ENCODE results near the gene CTDP1. TPM values are rescaled to one million over a fixed set of nuclear protein-coding genes. Genes with fewer than 3 reads are reported as not detected.

Gene CTDP1
- total RNA-seq, 2 experiments from 2014 or later, result 69.0 to 79.6 TPM

DNA sequence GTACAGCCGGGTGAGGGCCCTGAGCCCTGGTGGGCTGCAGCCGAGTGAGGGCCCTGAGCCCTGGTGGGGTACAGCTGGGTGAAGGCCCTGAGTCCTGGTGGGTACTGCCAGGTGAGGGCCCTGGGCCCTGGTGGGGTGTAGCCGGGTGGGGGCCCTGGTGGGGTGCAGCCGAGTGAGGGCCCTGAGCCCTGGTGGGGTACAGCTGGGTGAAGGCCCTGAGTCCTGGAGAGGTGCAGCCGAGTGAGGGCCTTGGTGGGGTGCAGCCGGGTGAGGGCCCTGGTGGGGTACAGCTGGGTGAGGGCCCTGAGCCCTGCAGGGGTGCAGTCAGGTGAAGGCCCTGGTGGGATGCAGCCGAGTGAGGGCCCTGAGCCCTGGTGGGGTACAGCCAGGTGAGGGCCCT is 37.5 kb downstream of the CTDP1 start:
- peaks cover 75% of the 10 kb centered on the region for H3K36me3 Mint-ChIP-seq (ENCODE audit: low read depth)
- H3K4me3 Mint-ChIP-seq, result no peak overlapping the region
- no peak for ATAC-seq (ENCODE audit: poor library complexity)
- H3K27me3 ChIP-seq (ENCODE audit: control insufficient read depth in 1 of 2, insufficient read depth in 2 of 2, low read length in 2 of 2), result no peaks in the 10 kb centered on the region
- intact Hi-C loops (cut with DNase I, micrococcal nuclease), result no loop called here
- H3K9me3 ChIP-seq (ENCODE audit: control insufficient read depth in 1 of 2, insufficient read depth in 1 of 2, low read length in 2 of 2), result peaks cover 0 to 10% of the 10 kb centered on the region in 2 experiments
- no peak overlapping the region for H3K27ac Mint-ChIP-seq
- H3K4me1 ChIP-seq (ENCODE audit: insufficient read depth, low read length), result no peaks in the 10 kb centered on the region
- no peak overlapping the region for H3K4me3 ChIP-seq (ENCODE audit: low read length)
- no peak for DNase-seq
- no peaks in the 10 kb centered on the region for H3K4me1 Mint-ChIP-seq (ENCODE audit: low read depth)
- CTCF ChIA-PET, result no interaction called here
- H3K27ac ChIP-seq (ENCODE audit: low read depth in 1 of 2, low read length in 2 of 2), result no peak overlapping the region
- peaks cover 84% of the 10 kb centered on the region for H3K36me3 ChIP-seq (ENCODE audit: insufficient read depth, low read length)
- H3K9me3 Mint-ChIP-seq, result no peaks in the 10 kb centered on the region
- H3K27me3 Mint-ChIP-seq, result no peaks in the 10 kb centered on the region
- POLR2A ChIA-PET, result no interaction called here
- TF ChIP-seq, protein P1, sequence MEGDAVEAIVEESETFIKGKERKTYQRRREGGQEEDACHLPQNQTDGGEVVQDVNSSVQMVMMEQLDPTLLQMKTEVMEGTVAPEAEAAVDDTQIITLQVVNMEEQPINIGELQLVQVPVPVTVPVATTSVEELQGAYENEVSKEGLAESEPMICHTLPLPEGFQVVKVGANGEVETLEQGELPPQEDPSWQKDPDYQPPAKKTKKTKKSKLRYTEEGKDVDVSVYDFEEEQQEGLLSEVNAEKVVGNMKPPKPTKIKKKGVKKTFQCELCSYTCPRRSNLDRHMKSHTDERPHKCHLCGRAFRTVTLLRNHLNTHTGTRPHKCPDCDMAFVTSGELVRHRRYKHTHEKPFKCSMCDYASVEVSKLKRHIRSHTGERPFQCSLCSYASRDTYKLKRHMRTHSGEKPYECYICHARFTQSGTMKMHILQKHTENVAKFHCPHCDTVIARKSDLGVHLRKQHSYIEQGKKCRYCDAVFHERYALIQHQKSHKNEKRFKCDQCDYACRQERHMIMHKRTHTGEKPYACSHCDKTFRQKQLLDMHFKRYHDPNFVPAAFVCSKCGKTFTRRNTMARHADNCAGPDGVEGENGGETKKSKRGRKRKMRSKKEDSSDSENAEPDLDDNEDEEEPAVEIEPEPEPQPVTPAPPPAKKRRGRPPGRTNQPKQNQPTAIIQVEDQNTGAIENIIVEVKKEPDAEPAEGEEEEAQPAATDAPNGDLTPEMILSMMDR (IDR thresholded peaks at IDR 0.05), result no peak

DNA sequence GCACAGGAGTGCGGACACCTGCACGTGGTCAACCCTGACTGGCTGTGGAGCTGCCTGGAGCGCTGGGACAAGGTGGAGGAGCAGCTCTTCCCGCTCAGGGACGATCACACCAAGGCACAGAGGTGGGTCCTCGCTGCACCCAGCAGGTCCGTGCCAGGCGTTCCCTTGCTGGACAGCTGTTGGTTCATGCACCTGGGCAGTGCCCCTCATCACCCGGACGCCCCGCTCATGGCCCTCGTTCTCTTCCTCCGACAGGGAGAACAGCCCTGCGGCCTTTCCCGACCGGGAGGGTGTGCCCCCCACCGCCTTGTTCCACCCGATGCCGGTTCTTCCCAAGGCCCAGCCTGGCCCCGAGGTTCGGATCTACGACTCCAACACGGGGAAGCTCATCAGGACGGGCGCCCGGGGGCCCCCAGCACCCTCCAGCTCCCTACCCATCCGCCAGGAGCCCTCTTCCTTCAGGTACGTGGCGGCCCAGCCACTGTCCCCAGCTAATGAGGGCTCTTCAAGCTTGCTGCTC is 38.0 kb downstream of the CTDP1 start:
- ATAC-seq (ENCODE audit: poor library complexity), result no peak
- no peaks in the 10 kb centered on the region for H3K27me3 ChIP-seq (ENCODE audit: control insufficient read depth in 1 of 2, insufficient read depth in 2 of 2, low read length in 2 of 2)
- peaks cover 75% of the 10 kb centered on the region for H3K36me3 Mint-ChIP-seq (ENCODE audit: low read depth)

DNA sequence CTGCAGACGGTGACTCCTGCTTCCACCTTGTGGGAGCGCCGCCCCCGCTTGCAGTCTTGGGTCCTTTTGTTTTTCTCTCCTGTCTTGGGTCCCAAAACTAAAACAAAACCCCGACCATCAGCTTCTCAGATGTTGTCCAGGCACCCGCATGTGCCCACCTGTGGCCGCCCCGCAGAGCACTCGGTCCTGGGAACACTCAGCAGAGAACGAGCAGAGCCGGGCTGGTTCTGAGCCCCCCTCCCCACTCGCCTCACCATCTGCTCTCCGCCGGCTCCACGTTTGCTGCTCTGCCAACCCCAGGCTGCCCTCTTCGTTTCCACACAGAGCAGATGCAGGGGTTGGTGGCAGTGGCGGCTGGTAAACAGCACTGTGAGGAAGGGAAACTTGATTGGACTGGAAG is 38.5 kb downstream of the CTDP1 start:
- no peaks in the 10 kb centered on the region for H3K27me3 Mint-ChIP-seq
- Histone ChIP-seq H3K4me3 (ENCODE audit: low read length) (no peak overlapping the region), H3K4me1 (ENCODE audit: insufficient read depth, low read length) (no peaks in the 10 kb centered on the region), H3K9me3 (ENCODE audit: control insufficient read depth in 1 of 2, insufficient read depth in 1 of 2, low read length in 2 of 2) (peaks cover 0 to 14% of the 10 kb centered on the region in 2 experiments), H3K27ac (ENCODE audit: low read depth in 1 of 2, low read length in 2 of 2) (no peak overlapping the region), H3K27me3 (ENCODE audit: control insufficient read depth in 1 of 2, insufficient read depth in 2 of 2, low read length in 2 of 2) (no peaks in the 10 kb centered on the region), H3K36me3 (ENCODE audit: insufficient read depth, low read length) (peaks cover 88% of the 10 kb centered on the region)
- H3K27ac Mint-ChIP-seq, result no peak overlapping the region
- DNase-seq, result no peak
- CTCF ChIA-PET, result no interaction called here
- intact Hi-C loops (cut with DNase I, micrococcal nuclease), result no loop called here
- POLR2A ChIA-PET, result no interaction called here
- H3K36me3 Mint-ChIP-seq (ENCODE audit: low read depth), result peaks cover 75% of the 10 kb centered on the region
- no peaks in the 10 kb centered on the region for H3K4me1 Mint-ChIP-seq (ENCODE audit: low read depth)
- ATAC-seq (ENCODE audit: poor library complexity), result no peak
- no peak overlapping the region for H3K4me3 Mint-ChIP-seq
- TF ChIP-seq, protein P1 (IDR thresholded peaks at IDR 0.05), result no peak
- no peaks in the 10 kb centered on the region for H3K9me3 Mint-ChIP-seq

More for the DNA sequence above, 38.0 kb downstream of the CTDP1 start:
- Mint-ChIP-seq H3K9me3 (no peaks in the 10 kb centered on the region), H3K27me3 (no peaks in the 10 kb centered on the region), H3K27ac (no peak overlapping the region), H3K4me3 (no peak overlapping the region), H3K4me1 (ENCODE audit: low read depth) (no peaks in the 10 kb centered on the region)
- Histone ChIP-seq H3K4me1 (ENCODE audit: insufficient read depth, low read length) (no peaks in the 10 kb centered on the region), H3K9me3 (ENCODE audit: control insufficient read depth in 1 of 2, insufficient read depth in 1 of 2, low read length in 2 of 2) (peaks cover 0 to 10% of the 10 kb centered on the region in 2 experiments), H3K4me3 (ENCODE audit: low read length) (no peak overlapping the region), H3K27ac (ENCODE audit: low read depth in 1 of 2, low read length in 2 of 2) (no peak overlapping the region), H3K36me3 (ENCODE audit: insufficient read depth, low read length) (peaks cover 84% of the 10 kb centered on the region)
- ChIA-PET CTCF (no interaction called here), POLR2A (no interaction called here)
- TF ChIP-seq, protein P1 (IDR thresholded peaks at IDR 0.05), result no peak
- intact Hi-C loops (cut with DNase I, micrococcal nuclease), result no loop called here
- DNase-seq, result no peak
